Esophagus squamous epithelium (tissue), 4 donors: ENCODE measurements around the gene MYOG.

Source experiments
- CTCF ChIP-seq, 6 experiments: fragments of 450-650 bp in 4 of 6; fragments of 200-600 bp in 2 of 6; sonication (generic) in 2 of 6; IDR thresholded peaks; one replicate each; pipeline ENCODE4 v1.5.1; 2016 to 2019; ENCODE audit warnings: antibody characterized with exemption in 6 of 6, mild to moderate bottlenecking in 4 of 6, moderate library complexity in 4 of 6
- POLR2A ChIP-seq, 4 donors: fragments of 450-650 bp; IDR thresholded peaks; one replicate each; pipeline ENCODE4 v1.6.1; 2017; ENCODE audit warnings: antibody characterized with exemption in 4 of 4, mild to moderate bottlenecking in 4 of 4, moderate library complexity in 3 of 4

GRCh38 chr1:203040513-203041275 is 45.1 kb downstream of the MYOG start:
- TF ChIP-seq CTCF (IDR thresholded peaks at IDR 0.05) (no peak), POLR2A (IDR thresholded peaks at IDR 0.05) (no peak)
